IPS-15b (cell line): ENCODE data around the gene CBFA2T2.
"Not testable (repeated sequence)": the region's sequence is repeated elsewhere in the genome, so short reads cannot be mapped to it uniquely, and the experiment has no call there.

ENCODE experiments used
- H3K27me3 ChIP-seq: one replicate; pipeline ENCODE4 v1.6.1; 2013; ENCODE audit warnings: low read length; ENCODE audit not compliant: control insufficient read depth, insufficient read depth
- H3K36me3 ChIP-seq: one replicate; pipeline ENCODE4 v1.6.1; 2013; ENCODE audit warnings: low read length; ENCODE audit not compliant: control insufficient read depth, insufficient read depth
- H3K4me1 ChIP-seq: one replicate; pipeline ENCODE4 v1.6.1; 2013; ENCODE audit warnings: mild to moderate bottlenecking, low read length; ENCODE audit not compliant: control insufficient read depth, insufficient read depth
- H3K4me3 ChIP-seq: one replicate; pipeline ENCODE4 v1.5.1; 2013; ENCODE audit warnings: low read depth, low read length
- H3K9ac ChIP-seq: one replicate; pipeline ENCODE4 v1.6.1; 2013; ENCODE audit warnings: low read depth, mild to moderate bottlenecking, low read length
- H3K9me3 ChIP-seq: one replicate; pipeline ENCODE4 v1.6.1; 2013; ENCODE audit warnings: mild to moderate bottlenecking, low read length; ENCODE audit not compliant: control insufficient read depth, insufficient read depth

Gene CBFA2T2

DNA sequence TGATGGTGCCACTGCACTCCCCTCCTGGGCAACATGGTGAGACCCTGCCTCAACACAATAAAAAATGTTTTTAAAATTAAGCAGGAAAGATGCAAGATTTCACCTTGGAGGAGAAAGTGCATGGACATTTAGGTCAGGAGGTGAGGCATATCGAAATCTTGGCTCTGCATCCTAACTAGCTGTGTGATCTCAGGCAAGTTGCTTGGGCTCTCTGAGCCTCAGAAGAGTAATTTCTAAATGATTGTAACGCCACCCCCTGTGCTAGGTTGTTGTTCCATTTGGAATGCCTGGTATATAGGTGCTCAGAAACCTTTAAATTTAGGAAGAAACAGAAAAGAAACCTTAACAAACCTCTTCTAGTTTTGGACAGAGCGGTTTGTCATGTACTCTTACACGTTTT is 136.3 kb downstream of the CBFA2T2 start:
- H3K36me3 ChIP-seq = peaks cover 26% of the 10 kb centered on the region
- H3K4me1 ChIP-seq = no peaks in the 10 kb centered on the region
- no peak overlapping the region for H3K9ac ChIP-seq
- H3K4me3 ChIP-seq = no peak overlapping the region
- H3K9me3 ChIP-seq = no peaks in the 10 kb centered on the region
- H3K27me3 ChIP-seq = no peaks in the 10 kb centered on the region

DNA sequence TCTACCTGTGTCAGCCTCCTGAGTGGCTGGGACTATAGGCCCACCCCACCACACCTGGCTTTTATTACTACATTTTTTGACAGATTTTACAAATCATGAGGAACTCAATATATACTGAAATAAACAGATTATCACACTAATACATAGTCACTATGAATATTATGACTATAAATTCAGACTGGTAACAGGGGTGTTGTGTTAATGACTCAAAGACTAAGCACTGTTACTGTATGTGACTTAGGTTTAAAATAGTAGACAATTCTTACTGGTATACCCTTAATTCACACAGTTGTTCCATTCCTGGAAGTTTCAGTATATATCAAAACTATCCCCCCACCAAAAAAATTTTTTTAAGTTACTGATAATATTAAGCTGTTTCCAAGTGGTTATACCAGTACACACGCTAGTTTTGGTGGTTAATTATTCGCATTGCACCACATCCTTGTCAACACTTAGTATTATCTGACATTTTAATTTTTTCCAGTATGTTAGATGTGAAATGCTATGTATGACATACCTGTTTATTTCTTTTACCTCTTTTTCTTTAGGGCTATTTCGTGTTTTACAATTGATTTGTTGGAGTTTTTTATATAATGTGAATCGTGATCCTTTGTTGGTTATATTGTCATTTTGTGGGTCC is 137.8 kb downstream of the CBFA2T2 start:
- Histone ChIP-seq H3K4me3 (no peak overlapping the region), H3K9ac (no peak overlapping the region), H3K9me3 (no peaks in the 10 kb centered on the region), H3K36me3 (peaks cover 29% of the 10 kb centered on the region), H3K4me1 (no peaks in the 10 kb centered on the region), H3K27me3 (no peaks in the 10 kb centered on the region)

DNA sequence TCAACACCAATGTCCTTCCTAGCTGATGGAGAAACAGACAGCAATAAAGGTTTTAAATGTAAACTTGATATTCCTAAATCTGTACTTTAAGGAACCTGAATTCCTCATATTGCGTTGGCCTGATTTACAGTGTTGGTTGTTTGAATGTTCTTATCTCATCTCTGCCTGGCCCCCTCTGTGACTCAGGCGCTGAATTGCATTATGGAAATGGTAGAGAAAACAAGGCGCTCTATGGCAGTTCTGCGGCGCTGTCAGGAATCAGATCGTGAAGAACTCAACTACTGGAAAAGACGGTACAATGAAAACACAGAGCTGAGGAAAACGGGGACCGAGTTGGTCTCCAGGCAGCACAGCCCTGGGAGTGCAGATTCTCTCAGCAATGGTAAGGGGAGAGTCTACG is 139.6 kb downstream of the CBFA2T2 start:
- H3K27me3 ChIP-seq = no peaks in the 10 kb centered on the region
- no peaks in the 10 kb centered on the region for H3K4me1 ChIP-seq
- H3K9ac ChIP-seq = no peak overlapping the region
- H3K9me3 ChIP-seq = no peaks in the 10 kb centered on the region
- H3K36me3 ChIP-seq = peaks cover 21% of the 10 kb centered on the region
- no peak overlapping the region for H3K4me3 ChIP-seq

DNA sequence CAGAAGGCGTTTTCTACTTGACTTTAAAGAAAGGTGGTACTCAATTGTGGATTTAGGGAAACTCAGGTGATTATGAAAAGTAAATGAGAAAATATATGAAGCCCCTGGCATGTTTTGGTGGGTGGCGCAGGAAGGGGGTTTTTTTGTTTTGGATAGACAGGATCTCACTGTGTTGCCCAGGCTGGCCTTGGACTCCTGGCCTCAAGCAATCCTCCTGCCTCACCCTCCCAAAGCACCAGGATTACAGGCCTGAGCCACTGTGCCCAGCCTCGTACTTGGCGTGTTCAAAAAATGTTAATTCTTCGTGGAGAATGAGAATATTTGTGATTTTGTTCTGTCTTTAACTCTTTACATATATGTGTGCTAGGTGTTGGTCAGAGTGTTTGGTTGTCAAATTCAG is 140.1 kb downstream of the CBFA2T2 start:
- no peaks in the 10 kb centered on the region for H3K27me3 ChIP-seq
- no peak overlapping the region for H3K9ac ChIP-seq
- no peak overlapping the region for H3K4me3 ChIP-seq
- H3K9me3 ChIP-seq = no peaks in the 10 kb centered on the region
- H3K36me3 ChIP-seq = peaks cover 17% of the 10 kb centered on the region
- H3K4me1 ChIP-seq = no peaks in the 10 kb centered on the region

DNA sequence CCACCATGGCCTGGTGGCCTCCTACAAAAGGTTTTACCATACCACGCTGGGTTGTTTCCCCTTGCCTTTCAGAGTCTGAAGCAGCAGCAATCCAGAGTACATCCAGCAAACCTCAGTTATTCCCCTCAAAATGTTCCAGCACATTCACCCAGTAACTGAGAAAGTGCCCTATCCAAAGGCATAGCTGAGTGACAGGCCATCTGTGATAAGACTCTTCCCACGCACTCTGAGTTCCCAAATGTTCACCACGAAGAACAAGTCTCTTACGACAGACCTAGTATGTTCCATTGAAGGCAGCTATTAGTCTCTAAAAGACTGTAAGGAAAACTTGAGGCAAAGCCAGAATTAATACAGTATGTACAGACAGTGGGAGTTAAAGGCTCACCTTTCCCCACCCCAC is 140.6 kb downstream of the CBFA2T2 start:
- H3K27me3 ChIP-seq = no peaks in the 10 kb centered on the region
- H3K36me3 ChIP-seq = peaks cover 17% of the 10 kb centered on the region
- H3K9ac ChIP-seq = no peak overlapping the region
- H3K9me3 ChIP-seq = no peaks in the 10 kb centered on the region
- H3K4me3 ChIP-seq = no peak overlapping the region
- no peaks in the 10 kb centered on the region for H3K4me1 ChIP-seq

DNA sequence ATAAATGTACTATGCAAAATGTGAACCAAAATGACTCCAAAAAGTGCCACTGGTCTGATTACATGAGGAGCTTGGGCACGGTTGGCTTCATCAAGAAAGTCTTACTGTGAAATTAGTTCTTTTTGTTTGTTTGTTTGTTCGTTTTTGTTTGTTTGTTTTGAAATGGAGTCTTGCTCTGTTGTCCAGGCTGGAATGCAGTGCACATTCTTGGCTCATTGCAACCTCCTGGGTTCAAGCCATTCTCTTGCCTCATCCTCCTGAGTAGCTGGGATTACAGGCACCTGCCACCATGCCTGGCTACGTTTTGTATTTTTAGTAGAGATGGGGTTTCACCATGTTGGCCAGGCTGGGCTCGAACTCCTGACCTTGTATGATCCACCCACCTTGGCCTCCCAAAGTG is 142.0 kb downstream of the CBFA2T2 start:
- not testable (repeated sequence) for H3K4me1 ChIP-seq, H3K4me3 ChIP-seq, H3K9ac ChIP-seq, H3K9me3 ChIP-seq, H3K27me3 ChIP-seq
- H3K36me3 ChIP-seq = peaks cover 22% of the 10 kb centered on the region

DNA sequence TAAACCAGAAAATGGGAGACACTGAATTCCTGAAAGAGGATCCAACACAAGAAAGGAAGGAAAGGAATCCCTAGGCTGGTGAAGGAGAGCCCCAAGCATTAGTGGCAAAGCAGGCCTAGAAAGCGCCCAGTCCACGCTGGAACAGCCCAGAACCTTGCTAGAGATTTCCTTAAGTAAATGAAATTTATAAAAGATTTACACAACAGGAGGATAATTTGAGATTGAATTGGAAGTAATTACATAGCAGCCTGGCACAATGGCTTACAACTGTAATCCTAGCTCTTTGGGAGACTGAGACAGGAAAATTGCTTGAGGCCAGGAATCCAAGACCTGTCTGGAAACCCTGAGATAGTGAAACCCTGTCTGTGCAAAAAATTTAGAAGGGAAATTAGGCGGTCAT is 145.4 kb downstream of the CBFA2T2 start:
- H3K9me3 ChIP-seq = no peaks in the 10 kb centered on the region
- H3K36me3 ChIP-seq = peaks cover 21% of the 10 kb centered on the region
- H3K9ac ChIP-seq = no peak overlapping the region

DNA sequence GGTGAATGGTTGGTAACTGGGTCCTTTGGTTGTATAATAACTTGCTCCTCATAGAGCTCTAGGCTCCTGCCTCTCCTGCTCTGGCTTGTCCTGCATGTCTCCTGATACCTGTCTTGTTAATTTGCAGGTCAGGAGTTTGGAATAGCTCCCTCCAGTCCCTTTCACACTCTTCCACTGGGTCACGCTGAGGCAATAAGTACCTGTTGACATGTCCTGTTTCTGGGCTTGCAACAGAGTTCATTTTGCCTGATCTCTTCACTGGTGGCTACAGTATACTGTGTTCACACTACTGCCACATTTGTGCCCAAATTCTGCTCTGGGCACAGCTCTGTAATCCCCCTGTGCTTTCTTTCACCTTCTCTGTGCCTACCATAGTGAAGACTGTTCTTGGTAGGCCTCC is 146.9 kb downstream of the CBFA2T2 start:
- Histone ChIP-seq H3K9me3 (no peaks in the 10 kb centered on the region), H3K27me3 (no peaks in the 10 kb centered on the region), H3K4me1 (no peaks in the 10 kb centered on the region), H3K36me3 (peaks cover 20% of the 10 kb centered on the region), H3K9ac (no peak overlapping the region), H3K4me3 (no peak overlapping the region)

More for the DNA sequence above, 145.4 kb downstream of the CBFA2T2 start:
- H3K27me3 ChIP-seq = no peaks in the 10 kb centered on the region
- H3K4me1 ChIP-seq = no peaks in the 10 kb centered on the region
- no peak overlapping the region for H3K4me3 ChIP-seq

DNA sequence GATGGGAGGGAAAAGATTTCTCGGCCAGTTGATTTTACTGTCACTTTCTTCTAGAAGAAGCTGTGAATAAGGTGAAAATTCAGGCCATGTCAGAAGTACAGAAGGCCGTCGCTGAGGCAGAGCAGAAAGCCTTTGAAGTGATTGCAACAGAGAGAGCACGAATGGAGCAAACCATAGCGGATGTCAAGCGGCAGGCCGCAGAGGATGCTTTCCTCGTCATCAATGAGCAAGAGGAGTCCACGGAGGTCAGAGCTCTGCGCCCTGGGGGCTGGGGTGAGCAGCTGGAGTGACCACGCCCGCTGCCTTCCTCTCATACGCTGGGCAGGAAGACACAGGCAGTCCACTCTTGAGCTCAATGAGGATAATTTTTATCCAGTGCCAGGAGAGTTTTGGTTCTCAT is 150.4 kb downstream of the CBFA2T2 start:
- Histone ChIP-seq H3K4me3 (no peak overlapping the region), H3K36me3 (peaks cover 26% of the 10 kb centered on the region), H3K27me3 (no peaks in the 10 kb centered on the region), H3K9ac (no peak overlapping the region), H3K9me3 (no peaks in the 10 kb centered on the region), H3K4me1 (no peaks in the 10 kb centered on the region)

DNA sequence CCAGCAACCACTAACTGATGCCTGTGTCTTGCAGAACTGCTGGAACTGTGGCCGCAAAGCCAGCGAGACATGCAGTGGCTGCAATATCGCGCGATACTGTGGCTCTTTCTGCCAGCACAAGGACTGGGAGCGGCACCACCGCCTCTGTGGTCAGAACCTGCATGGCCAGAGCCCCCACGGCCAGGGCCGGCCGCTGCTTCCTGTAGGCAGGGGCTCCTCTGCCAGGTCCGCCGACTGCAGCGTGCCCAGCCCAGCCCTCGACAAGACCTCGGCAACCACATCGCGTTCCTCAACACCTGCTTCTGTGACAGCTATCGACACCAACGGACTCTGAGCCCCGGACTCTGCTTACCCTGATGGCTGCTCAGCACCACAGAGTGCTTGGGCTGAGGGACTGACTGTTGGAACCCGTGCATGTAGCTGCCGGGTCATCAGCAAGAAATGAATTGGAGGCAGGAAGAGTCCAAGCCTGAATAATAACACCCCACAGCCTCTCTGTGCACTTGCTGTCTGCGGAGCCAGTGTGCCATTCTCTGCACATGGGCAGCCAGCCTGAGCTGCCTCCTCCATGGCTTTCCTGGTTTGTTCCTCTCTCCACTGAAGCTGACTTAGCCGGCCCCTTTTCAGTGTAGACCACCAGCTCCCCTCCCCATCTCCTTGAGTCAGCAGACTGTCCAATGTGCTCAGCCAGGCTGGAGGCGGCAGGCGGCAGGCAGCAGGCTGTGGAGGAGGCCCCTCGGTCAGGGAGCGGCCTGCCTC is 154.6 kb downstream of the CBFA2T2 start:
- peaks cover 20% of the 10 kb centered on the region for H3K36me3 ChIP-seq
- H3K4me3 ChIP-seq = no peak overlapping the region
- H3K4me1 ChIP-seq = no peaks in the 10 kb centered on the region
- H3K9me3 ChIP-seq = no peaks in the 10 kb centered on the region
- H3K9ac ChIP-seq = no peak overlapping the region
- no peaks in the 10 kb centered on the region for H3K27me3 ChIP-seq

DNA sequence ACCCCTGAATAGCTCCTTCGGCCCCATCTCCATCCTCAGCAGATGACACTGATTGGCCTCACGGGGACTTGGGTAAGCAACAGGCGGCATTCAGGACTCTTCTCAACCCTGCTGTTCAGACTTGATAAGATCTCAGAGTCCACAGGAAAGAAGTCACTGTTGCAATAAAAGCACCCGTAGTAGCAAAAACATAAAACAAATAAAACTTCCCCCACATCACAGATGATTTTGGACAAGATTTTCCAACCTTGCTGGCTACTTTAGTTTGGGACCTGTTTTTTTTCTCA is 155.1 kb downstream of the CBFA2T2 start:
- Histone ChIP-seq H3K4me1 (no peaks in the 10 kb centered on the region), H3K36me3 (peaks cover 16% of the 10 kb centered on the region), H3K27me3 (no peaks in the 10 kb centered on the region)

DNA sequence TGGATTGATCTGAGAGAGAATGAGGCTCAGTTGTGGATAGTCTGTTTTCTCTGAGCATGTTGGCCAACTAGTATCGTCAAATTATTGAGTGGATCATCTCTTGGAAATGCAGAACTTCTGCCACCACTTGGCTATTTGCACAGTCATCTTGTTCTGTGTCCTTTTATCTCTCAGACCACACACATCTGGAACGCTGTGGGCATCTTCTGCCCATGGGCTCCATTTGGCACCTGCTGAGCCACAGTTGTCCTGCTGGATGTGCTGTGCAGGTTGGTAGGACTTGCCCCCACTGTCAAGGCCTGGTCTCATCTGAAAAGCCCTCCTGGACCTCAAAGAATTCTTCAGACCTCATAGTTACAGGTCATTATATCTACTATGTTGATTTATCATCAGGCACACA is 155.5 kb downstream of the CBFA2T2 start:
- Histone ChIP-seq H3K9me3 (no peaks in the 10 kb centered on the region), H3K27me3 (no peaks in the 10 kb centered on the region), H3K36me3 (peaks cover 12% of the 10 kb centered on the region), H3K4me1 (no peaks in the 10 kb centered on the region), H3K4me3 (no peak overlapping the region), H3K9ac (no peak overlapping the region)

More for the DNA sequence above, 155.1 kb downstream of the CBFA2T2 start:
- H3K9ac ChIP-seq = no peak overlapping the region
- no peak overlapping the region for H3K4me3 ChIP-seq
- no peaks in the 10 kb centered on the region for H3K9me3 ChIP-seq
